ENCODE measurements around the gene AKR1E2.

DNA sequence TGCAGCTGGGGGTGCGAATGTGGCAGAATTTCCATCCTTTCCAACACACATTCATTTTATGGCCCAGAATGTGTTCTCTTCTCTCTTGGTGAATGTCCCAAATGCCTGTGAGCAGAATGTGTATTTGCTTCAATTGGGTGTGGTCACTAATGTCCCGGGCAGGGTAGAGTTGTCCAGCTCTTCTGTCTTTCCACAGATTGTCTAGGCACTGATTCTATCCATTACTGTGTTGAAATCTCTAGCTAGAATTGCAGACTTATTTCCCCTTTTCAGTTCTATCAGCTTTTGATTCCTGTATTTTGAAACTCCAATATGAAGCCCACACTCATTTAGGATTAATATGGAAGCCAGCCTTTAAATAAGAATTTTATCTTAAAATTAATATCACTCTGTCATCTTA, 14.0 kb upstream of the AKR1E2 start:
- TF ChIP-seq SP2 (tag by site-specific recombination; IDR thresholded peaks at IDR 0.05) (no peak), ZNF585B (tag by site-specific recombination; IDR thresholded peaks at IDR 0.05) (no peak), ZNF48 (tag by site-specific recombination; IDR thresholded peaks at IDR 0.05) (no peak), ZNF274 (IDR thresholded peaks at IDR 0.05; ENCODE audit: low read length) (no peak), ZNF274 (tag by site-specific recombination; IDR thresholded peaks at IDR 0.05; ENCODE audit: borderline replicate concordance) (no peak), ZNF747 (tag by site-specific recombination; IDR thresholded peaks at IDR 0.05) (no peak), ZNF501 (tag by site-specific recombination; IDR thresholded peaks at IDR 0.05) (no peak), BCL11B (tag by site-specific recombination; IDR thresholded peaks at IDR 0.05; ENCODE audit: low read depth) (no peak)
- TF ChIP-seq, protein P1, sequence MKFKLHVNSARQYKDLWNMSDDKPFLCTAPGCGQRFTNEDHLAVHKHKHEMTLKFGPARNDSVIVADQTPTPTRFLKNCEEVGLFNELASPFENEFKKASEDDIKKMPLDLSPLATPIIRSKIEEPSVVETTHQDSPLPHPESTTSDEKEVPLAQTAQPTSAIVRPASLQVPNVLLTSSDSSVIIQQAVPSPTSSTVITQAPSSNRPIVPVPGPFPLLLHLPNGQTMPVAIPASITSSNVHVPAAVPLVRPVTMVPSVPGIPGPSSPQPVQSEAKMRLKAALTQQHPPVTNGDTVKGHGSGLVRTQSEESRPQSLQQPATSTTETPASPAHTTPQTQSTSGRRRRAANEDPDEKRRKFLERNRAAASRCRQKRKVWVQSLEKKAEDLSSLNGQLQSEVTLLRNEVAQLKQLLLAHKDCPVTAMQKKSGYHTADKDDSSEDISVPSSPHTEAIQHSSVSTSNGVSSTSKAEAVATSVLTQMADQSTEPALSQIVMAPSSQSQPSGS (tag by site-specific recombination; IDR thresholded peaks at IDR 0.05; ENCODE audit: low read depth), result no peak
- TF ChIP-seq, protein P2, sequence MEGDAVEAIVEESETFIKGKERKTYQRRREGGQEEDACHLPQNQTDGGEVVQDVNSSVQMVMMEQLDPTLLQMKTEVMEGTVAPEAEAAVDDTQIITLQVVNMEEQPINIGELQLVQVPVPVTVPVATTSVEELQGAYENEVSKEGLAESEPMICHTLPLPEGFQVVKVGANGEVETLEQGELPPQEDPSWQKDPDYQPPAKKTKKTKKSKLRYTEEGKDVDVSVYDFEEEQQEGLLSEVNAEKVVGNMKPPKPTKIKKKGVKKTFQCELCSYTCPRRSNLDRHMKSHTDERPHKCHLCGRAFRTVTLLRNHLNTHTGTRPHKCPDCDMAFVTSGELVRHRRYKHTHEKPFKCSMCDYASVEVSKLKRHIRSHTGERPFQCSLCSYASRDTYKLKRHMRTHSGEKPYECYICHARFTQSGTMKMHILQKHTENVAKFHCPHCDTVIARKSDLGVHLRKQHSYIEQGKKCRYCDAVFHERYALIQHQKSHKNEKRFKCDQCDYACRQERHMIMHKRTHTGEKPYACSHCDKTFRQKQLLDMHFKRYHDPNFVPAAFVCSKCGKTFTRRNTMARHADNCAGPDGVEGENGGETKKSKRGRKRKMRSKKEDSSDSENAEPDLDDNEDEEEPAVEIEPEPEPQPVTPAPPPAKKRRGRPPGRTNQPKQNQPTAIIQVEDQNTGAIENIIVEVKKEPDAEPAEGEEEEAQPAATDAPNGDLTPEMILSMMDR (tag by site-specific recombination; IDR thresholded peaks at IDR 0.05), result no peak
- TF ChIP-seq, protein P3, sequence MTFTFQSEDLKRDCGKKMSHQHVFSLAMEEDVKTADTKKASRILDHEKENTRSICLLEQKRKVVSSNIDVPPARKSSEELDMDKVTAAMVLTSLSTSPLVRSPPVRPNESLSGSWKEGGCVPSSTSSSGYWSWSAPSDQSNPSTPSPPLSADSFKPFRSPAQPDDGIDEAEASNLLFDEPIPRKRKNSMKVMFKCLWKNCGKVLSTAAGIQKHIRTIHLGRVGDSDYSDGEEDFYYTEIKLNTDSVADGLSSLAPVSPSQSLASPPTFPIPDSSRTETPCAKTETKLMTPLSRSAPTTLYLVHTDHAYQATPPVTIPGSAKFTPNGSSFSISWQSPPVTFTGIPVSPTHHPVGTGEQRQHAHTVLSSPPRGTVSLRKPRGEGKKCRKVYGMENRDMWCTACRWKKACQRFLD (tag by site-specific recombination; IDR thresholded peaks at IDR 0.05), result no peak
- TF ChIP-seq, protein P4, sequence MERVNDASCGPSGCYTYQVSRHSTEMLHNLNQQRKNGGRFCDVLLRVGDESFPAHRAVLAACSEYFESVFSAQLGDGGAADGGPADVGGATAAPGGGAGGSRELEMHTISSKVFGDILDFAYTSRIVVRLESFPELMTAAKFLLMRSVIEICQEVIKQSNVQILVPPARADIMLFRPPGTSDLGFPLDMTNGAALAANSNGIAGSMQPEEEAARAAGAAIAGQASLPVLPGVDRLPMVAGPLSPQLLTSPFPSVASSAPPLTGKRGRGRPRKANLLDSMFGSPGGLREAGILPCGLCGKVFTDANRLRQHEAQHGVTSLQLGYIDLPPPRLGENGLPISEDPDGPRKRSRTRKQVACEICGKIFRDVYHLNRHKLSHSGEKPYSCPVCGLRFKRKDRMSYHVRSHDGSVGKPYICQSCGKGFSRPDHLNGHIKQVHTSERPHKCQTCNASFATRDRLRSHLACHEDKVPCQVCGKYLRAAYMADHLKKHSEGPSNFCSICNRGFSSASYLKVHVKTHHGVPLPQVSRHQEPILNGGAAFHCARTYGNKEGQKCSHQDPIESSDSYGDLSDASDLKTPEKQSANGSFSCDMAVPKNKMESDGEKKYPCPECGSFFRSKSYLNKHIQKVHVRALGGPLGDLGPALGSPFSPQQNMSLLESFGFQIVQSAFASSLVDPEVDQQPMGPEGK (tag by site-specific recombination; IDR thresholded peaks at IDR 0.05), result no peak

All from HEK293 (cell line).